CD8-positive, alpha-beta memory T cell (primary cell): Measurements from ENCODE around the gene UBE2S. TPM values are rescaled to one million over a fixed set of nuclear protein-coding genes. Genes with fewer than 3 reads are reported as not detected.

Source experiments
- CTCF ChIA-PET: fragments of 350-600 bp; sonication (Branson Sonifier 250); formaldehyde crosslinking; loops from one replicate; lab custom pipeline; 2021; ENCODE audit warnings: antibody characterized with exemption; lab: Charles Lee
- POLR2A ChIA-PET: fragments of 350-600 bp; sonication (Branson Sonifier 250); formaldehyde crosslinking; loops from one replicate; lab custom pipeline; 2021; ENCODE audit warnings: antibody characterized with exemption; lab: Charles Lee
- DNase-seq, 5 donors: peaks; one replicate each; pipeline versions ENCODE4 v3.0.0 to v3.0.0-alpha.2; 2020 to 2022; ENCODE audit warnings: mixed read lengths in 1 of 5
- H3K27ac ChIP-seq: one replicate; pipeline ENCODE4 v1.7.0; 2013; ENCODE audit warnings: low read depth, mild to moderate bottlenecking, low read length, moderate library complexity
- H3K27me3 ChIP-seq: 2 replicates; pipeline ENCODE4 v1.7.0; 2013; ENCODE audit warnings: low read length, mild to moderate bottlenecking; ENCODE audit not compliant: insufficient read depth, poor library complexity, severe bottlenecking
- H3K36me3 ChIP-seq: 2 replicates; pipeline ENCODE4 v1.7.0; 2013; ENCODE audit warnings: mild to moderate bottlenecking, low read length, moderate library complexity; ENCODE audit not compliant: insufficient read depth
- H3K4me1 ChIP-seq: 2 replicates; pipeline ENCODE4 v1.7.0; 2013; ENCODE audit warnings: mild to moderate bottlenecking, low read length, moderate library complexity; ENCODE audit not compliant: insufficient read depth
- H3K4me3 ChIP-seq: 2 replicates; pipeline ENCODE4 v1.7.0; 2013; ENCODE audit warnings: mild to moderate bottlenecking, low read length
- H3K9me3 ChIP-seq: 2 replicates; pipeline ENCODE4 v1.7.0; 2013; ENCODE audit warnings: mild to moderate bottlenecking, low read length
- H3K27ac Mint-ChIP-seq, 8 donors: one replicate each; pipeline ENCODE4 v1.8.0; 2020 to 2021; ENCODE audit warnings: mixed read lengths in 8 of 8, mild to moderate bottlenecking in 6 of 8, inconsistent platforms in 3 of 8, moderate library complexity in 3 of 8
- H3K27me3 Mint-ChIP-seq, 2 donors: one replicate each; pipeline ENCODE4 v1.8.0; 2020 to 2021; ENCODE audit warnings: mixed read lengths in 2 of 2, mild to moderate bottlenecking in 1 of 2, moderate library complexity in 1 of 2
- H3K36me3 Mint-ChIP-seq, 3 donors: one replicate each; pipeline ENCODE4 v1.8.0; 2020 to 2021; ENCODE audit warnings: mixed read lengths in 3 of 3, inconsistent platforms in 1 of 3, mild to moderate bottlenecking in 1 of 3
- H3K4me1 Mint-ChIP-seq, 3 donors: one replicate each; pipeline ENCODE4 v1.8.0; 2020 to 2021; ENCODE audit warnings: mixed read lengths in 3 of 3, inconsistent platforms in 1 of 3, mild to moderate bottlenecking in 1 of 3
- H3K4me3 Mint-ChIP-seq, 7 donors: one replicate each; pipeline ENCODE4 v1.8.0; 2020 to 2021; ENCODE audit warnings: mixed read lengths in 7 of 7, mild to moderate bottlenecking in 6 of 7, moderate library complexity in 4 of 7, inconsistent platforms in 2 of 7
- H3K9me3 Mint-ChIP-seq, 5 donors: one replicate each; pipeline ENCODE4 v1.8.0; 2020 to 2022; ENCODE audit warnings: mixed read lengths in 5 of 5, mild to moderate bottlenecking in 3 of 5, moderate library complexity in 2 of 5, inconsistent platforms in 1 of 5
- polyA plus RNA-seq: library from polyadenylated mRNA; unstranded; fragments of 300-500 nt; fragmentation: Illumina TruSeq; gene quantifications from one replicate; pipeline ENCODE4 v1.2.3, GENCODE V29; 2021
- total RNA-seq, 2 experiments: library from RNA; stranded (reverse); gene quantifications; one replicate each; pipeline ENCODE4 v1.2.3, GENCODE V29; 2021

UBE2S gene
- total and polyA plus RNA-seq, 3 experiments from 2014 or later, result 42.5 to 291 (median 263) TPM

- POLR2A ChIA-PET, result interaction anchor here (0.9 to 1.4 kb wide), 2 partner anchors 7 to 9 kb away, joined by 3 read pairs; partner anchors contain the start of gene UBE2S
- DNase-seq, result no peak
- Histone ChIP-seq H3K27me3 (no peaks in the 10 kb centered on the region), H3K4me3 (no peak overlapping the region), H3K36me3 (peaks cover 35% of the 10 kb centered on the region), H3K9me3 (no peaks in the 10 kb centered on the region), H3K4me1 (peaks cover 1% of the 10 kb centered on the region), H3K27ac (no peak overlapping the region)
- Mint-ChIP-seq H3K4me3 (peak overlapping the region in 1 of 7 donors; percentile 27), H3K4me1 (peaks cover 9 to 17% (median 16%) of the 10 kb centered on the region in 3 donors), H3K27me3 (no peaks in the 10 kb centered on the region), H3K9me3 (no peaks in the 10 kb centered on the region), H3K27ac (peak overlapping the region in 2 of 8 donors; percentile 72 to 73), H3K36me3 (peaks cover under 1 to 47% (median 9%) of the 10 kb centered on the region in 3 donors)
- CTCF ChIA-PET, result interaction anchor here (1.2 to 2.4 kb wide), 6 partner anchors 10 to 260 kb away, joined by 3 to 6 read pairs (median 4); no protein-coding TSS in a partner anchor
Measured at GRCh38 chr19:55400281-55401087, 7.1 kb downstream of the UBE2S start.

- ChIA-PET CTCF (no interaction called here), POLR2A (no interaction called here)
- no peaks in the 10 kb centered on the region for H3K9me3 Mint-ChIP-seq
- Histone ChIP-seq H3K27me3 (no peaks in the 10 kb centered on the region), H3K4me1 (no peaks in the 10 kb centered on the region), H3K9me3 (no peaks in the 10 kb centered on the region), H3K27ac (no peak overlapping the region), H3K36me3 (peaks cover 23% of the 10 kb centered on the region), H3K4me3 (no peak overlapping the region)
- H3K4me1 Mint-ChIP-seq, result peaks cover 7 to 15% (median 12%) of the 10 kb centered on the region in 3 donors
- peak overlapping the region in 5 of 7 donors; percentile 2 to 76 (median 57) for H3K4me3 Mint-ChIP-seq
- H3K27ac Mint-ChIP-seq, result peak overlapping the region in 3 of 8 donors; percentile 36 to 67 (median 39)
- peaks cover 0 to 33% (median 8%) of the 10 kb centered on the region in 3 donors for H3K36me3 Mint-ChIP-seq
- DNase-seq, result no peak
- no peaks in the 10 kb centered on the region for H3K27me3 Mint-ChIP-seq
Measured at GRCh38 chr19:55398200-55398925, 9.2 kb downstream of the UBE2S start.

GRCh38 chr19:55392820-55393761 lies 14.5 kb downstream of the UBE2S start:
- Mint-ChIP-seq H3K27me3 (peaks cover 0 to 3% of the 10 kb centered on the region in 2 donors), H3K36me3 (peaks cover 0 to 45% (median 0%) of the 10 kb centered on the region in 3 donors)
- POLR2A ChIA-PET, result no interaction called here

GRCh38 chr19:55391702-55392615 lies 15.6 kb downstream of the UBE2S start:
- peaks cover 22% of the 10 kb centered on the region for H3K36me3 ChIP-seq
- Mint-ChIP-seq H3K27me3 (peaks cover 0 to 3% of the 10 kb centered on the region in 2 donors), H3K4me1 (peaks cover 35 to 50% (median 41%) of the 10 kb centered on the region in 3 donors), H3K36me3 (peaks cover 0 to 56% (median 0%) of the 10 kb centered on the region in 3 donors), H3K9me3 (no peaks in the 10 kb centered on the region), H3K4me3 (peak overlapping the region in 1 of 7 donors; percentile 40), H3K27ac (peak overlapping the region in 1 of 8 donors; percentile 99)
- ChIA-PET CTCF (interaction anchor here (1.7 kb wide), 1 partner anchor 90 kb away, joined by 4 read pairs; no protein-coding TSS in a partner anchor), POLR2A (interaction anchor here (1.0 to 1.8 kb wide), 2 partner anchors 8 to 15 kb away, joined by 3 to 10 read pairs; partner anchors contain the start of gene UBE2S)
- H3K9me3 ChIP-seq, result no peaks in the 10 kb centered on the region
- no peak overlapping the region for H3K4me3 ChIP-seq
- DNase-seq, result no peak
- no peaks in the 10 kb centered on the region for H3K27me3 ChIP-seq
- peaks cover 33% of the 10 kb centered on the region for H3K4me1 ChIP-seq
- H3K27ac ChIP-seq, result no peak overlapping the region

More at GRCh38 chr19:55392820-55393761, 14.5 kb downstream of the UBE2S start:
- no peak overlapping the region for H3K4me3 ChIP-seq
- no peaks in the 10 kb centered on the region for H3K9me3 Mint-ChIP-seq
- CTCF ChIA-PET, result interaction anchor here (1.4 to 1.6 kb wide), 2 partner anchors 9 to 10 kb away, joined by 3 to 4 read pairs; partner anchors contain the start of gene TMEM238
- H3K9me3 ChIP-seq, result no peaks in the 10 kb centered on the region
- no peak overlapping the region for H3K4me3 Mint-ChIP-seq
- H3K27ac ChIP-seq, result no peak overlapping the region
- H3K27me3 ChIP-seq, result no peaks in the 10 kb centered on the region
- peaks cover 21% of the 10 kb centered on the region for H3K4me1 ChIP-seq
- peaks cover 10% of the 10 kb centered on the region for H3K36me3 ChIP-seq
- H3K4me1 Mint-ChIP-seq, result peaks cover 26 to 44% (median 33%) of the 10 kb centered on the region in 3 donors
- H3K27ac Mint-ChIP-seq, result peak overlapping the region in 1 of 8 donors; percentile 58
- DNase-seq, result no peak

- Histone ChIP-seq H3K9me3 (no peaks in the 10 kb centered on the region), H3K27me3 (no peaks in the 10 kb centered on the region), H3K4me3 (no peak overlapping the region), H3K36me3 (peaks cover 28% of the 10 kb centered on the region), H3K27ac (no peak overlapping the region), H3K4me1 (peaks cover 39% of the 10 kb centered on the region)
- Mint-ChIP-seq H3K36me3 (peaks cover 0 to 64% (median 4%) of the 10 kb centered on the region in 3 donors), H3K4me1 (peaks cover 42 to 57% (median 48%) of the 10 kb centered on the region in 3 donors), H3K9me3 (no peaks in the 10 kb centered on the region), H3K4me3 (peak overlapping the region in 1 of 7 donors; percentile 89), H3K27me3 (peaks cover 0 to 3% of the 10 kb centered on the region in 2 donors), H3K27ac (peak overlapping the region in 3 of 8 donors; percentile 22 to 99 (median 37))
- ChIA-PET POLR2A (interaction anchor here (1.0 to 1.8 kb wide), 2 partner anchors 9 to 16 kb away, joined by 3 to 10 read pairs; partner anchors contain the start of gene UBE2S), CTCF (interaction anchor here (1.0 to 1.7 kb wide), 2 partner anchors 9 to 90 kb away, joined by 3 to 4 read pairs; no protein-coding TSS in a partner anchor)
- DNase-seq, result no peak
Measured at GRCh38 chr19:55391191-55391670, 16.4 kb downstream of the UBE2S start.

- Mint-ChIP-seq H3K4me3 (peak overlapping the region in 2 of 7 donors; percentile 9 to 89), H3K9me3 (no peaks in the 10 kb centered on the region), H3K4me1 (peaks cover 42 to 61% (median 52%) of the 10 kb centered on the region in 3 donors), H3K36me3 (peaks cover 3 to 71% (median 5%) of the 10 kb centered on the region in 3 donors), H3K27me3 (peaks cover 0 to 7% of the 10 kb centered on the region in 2 donors), H3K27ac (peak overlapping the region in 7 of 8 donors; percentile 17 to 99 (median 49))
- peaks cover 28% of the 10 kb centered on the region for H3K36me3 ChIP-seq
- CTCF ChIA-PET, result interaction anchor here (1.0 to 1.7 kb wide), 6 partner anchors 10 to 249 kb away, joined by 3 to 5 read pairs (median 4); partner anchors contain the start of gene HSPBP1
- no peak overlapping the region for H3K4me3 ChIP-seq
- POLR2A ChIA-PET, result interaction anchor here (1.8 to 2.1 kb wide), 2 partner anchors 16 to 17 kb away, joined by 10 to 12 read pairs; partner anchors contain the start of gene UBE2S
- H3K27me3 ChIP-seq, result no peaks in the 10 kb centered on the region
- H3K27ac ChIP-seq, result no peak overlapping the region
- no peaks in the 10 kb centered on the region for H3K9me3 ChIP-seq
- DNase-seq, result no peak
- peaks cover 39% of the 10 kb centered on the region for H3K4me1 ChIP-seq
Measured at GRCh38 chr19:55390461-55390880, 17.1 kb downstream of the UBE2S start.
